NCI-H2081 treated with DMSO at 0.1 percent for 48 hours (cell line): ENCODE data around the gene FRMPD4.

Experiments
- DNase-seq: peaks from one replicate; lab custom pipeline; 2025; lab: John Stamatoyannopoulos, UW

FRMPD4 gene

GRCh38 chrX:12367254-12367653 lies 229.0 kb downstream of the FRMPD4 start:
- no peak for DNase-seq

- DNase-seq: no peak
Observed at GRCh38 chrX:12370497-12370986, 232.3 kb downstream of the FRMPD4 start.

DNA sequence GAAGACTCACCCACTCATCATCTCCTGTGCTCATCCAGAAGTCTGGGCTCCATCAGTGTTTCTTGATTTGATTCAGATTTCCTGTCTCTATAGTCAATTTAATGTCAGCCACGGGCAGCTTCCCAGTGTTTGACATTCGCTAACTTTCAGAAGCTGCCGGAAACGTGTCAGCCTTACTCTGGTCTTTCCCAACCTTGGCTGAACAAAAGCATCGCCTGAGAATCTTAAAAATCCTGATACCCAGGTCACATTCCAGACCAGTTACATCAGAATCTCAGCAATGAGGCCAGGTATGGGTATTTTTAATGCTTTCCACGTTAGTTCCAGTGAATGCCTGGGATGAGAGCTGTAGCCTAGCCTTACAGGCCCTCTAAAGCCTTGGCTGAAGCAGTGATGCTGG lies 233.8 kb downstream of the FRMPD4 start:
- no peak for DNase-seq

DNA sequence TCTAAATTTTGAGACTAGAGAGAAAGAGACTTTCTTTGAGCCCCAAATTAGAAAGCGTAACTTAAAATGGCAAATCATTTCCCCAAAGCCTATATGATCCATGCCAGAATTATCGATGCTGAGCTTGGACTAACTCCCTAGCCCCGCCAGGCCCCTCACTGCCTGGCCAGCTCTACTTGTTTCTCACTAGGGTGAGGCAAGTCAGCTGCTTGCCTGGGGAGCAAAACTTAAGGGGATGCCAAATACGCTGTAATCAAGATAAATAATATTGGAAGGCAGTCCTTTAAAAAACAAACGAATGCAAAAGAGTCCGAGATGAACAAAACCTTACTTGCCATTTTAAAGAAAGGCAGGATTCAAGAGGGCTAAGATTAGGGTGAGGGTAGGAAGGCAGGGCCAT lies 236.0 kb downstream of the FRMPD4 start:
- no peak for DNase-seq

GRCh38 chrX:12378253-12378652 lies 240.0 kb downstream of the FRMPD4 start:
- DNase-seq: no peak

DNA sequence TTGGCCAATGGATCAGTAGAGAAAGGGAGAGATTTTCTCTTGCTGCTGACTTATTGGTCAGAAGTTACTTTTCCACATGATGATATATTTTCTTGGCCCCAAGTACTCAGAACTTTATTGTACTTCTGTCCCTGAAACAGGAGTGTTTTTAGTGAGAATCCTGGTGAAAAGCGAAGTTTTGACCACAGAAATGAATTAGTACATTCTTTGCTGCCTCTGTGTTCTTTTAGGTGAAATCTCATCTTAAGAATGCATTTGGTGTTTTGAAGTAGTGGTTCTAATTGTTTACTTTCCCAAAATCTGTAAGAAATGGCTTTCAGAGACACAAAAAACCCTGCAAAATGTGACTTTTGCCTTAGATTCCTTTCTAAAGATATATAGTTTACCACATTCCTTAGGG lies 240.4 kb downstream of the FRMPD4 start:
- DNase-seq: no peak

DNA sequence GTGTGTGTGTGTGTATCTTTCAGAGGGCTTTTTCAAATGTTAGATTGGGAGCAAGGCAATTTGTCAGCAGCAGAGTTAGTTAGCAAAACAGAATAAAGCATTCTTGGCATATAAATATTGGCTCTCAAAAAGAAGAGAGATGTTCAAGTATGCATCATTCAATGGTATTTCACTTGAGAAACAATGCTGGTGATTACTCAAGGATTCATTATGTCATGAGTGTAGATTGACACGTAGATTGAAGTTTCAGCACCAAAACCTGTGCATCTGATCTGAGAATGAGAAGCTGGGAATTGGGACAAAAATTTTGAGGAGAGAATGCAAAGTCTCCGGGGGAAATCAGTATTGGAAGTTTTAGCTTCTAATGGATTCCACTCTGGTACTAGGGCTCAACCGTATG lies 241.4 kb downstream of the FRMPD4 start:
- no peak for DNase-seq

GRCh38 chrX:12383196-12383595 lies 244.9 kb downstream of the FRMPD4 start:
- DNase-seq: no peak

DNA sequence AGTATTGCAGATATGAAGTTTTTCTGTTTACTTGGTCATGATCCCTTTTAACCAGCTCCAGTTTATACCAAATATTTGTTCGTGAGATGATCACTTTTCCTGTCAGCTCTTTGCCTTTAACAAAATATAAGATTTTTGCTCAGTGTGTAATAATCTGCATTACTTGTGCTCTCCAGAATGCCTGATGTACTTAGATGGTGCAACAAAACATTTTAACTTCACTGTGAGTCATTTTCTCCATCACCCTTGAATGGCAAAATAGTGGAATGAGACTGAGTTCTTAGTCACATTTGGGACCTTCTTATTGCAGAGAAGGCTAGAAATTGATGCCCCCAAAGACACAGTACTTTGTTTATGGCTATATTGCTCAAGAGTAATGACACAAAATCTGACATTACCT lies 252.0 kb downstream of the FRMPD4 start:
- no peak for DNase-seq

DNA sequence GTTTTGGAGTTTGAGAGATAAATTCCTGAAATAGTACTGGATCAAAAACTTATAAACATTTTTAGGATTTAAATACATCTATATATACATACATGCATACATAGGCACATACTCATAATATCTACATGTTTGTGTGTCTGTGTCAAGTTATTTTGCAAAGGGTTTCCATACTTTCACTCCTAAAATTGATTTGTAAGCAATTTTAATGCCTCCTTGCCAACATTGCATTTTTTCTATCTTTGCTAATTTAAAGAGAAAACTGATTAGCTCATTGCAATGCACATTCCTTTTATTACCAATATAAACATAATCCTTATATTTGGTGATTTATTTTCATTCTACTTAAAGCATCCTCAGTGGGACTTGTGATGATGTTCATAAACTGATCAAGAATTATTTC lies 258.3 kb downstream of the FRMPD4 start:
- no peak for DNase-seq

- DNase-seq: no peak
Observed at GRCh38 chrX:12400218-12400617, 261.9 kb downstream of the FRMPD4 start.

- no peak for DNase-seq
Observed at GRCh38 chrX:12401252-12401651, 263.0 kb downstream of the FRMPD4 start.

DNA sequence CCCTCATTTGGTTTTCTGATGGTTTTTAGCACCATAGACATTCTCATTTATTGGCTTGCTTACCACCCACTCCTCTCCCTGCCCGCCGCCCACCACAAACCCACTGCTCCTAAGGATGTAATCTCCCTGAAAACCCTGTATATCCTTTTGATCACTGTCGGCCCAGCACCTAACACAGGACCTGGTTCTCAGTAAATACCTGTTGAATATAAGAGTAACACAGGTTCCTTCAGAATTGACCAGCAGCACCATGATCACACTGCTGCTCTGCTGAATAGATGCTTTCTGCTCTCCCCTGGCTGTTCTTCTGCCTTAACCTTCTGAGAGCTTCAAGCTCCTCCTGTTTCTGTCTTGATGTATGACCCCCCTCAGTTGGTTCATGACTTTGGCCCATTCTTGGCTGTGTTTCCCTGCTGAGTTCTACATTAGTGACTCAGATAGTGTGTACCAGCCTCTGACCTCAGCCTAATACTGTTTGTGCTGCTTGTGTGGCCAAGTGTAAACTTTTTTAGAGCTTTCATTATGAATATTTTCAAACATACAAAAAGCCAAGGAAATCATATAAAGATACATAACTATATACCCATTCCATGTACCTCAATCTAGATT lies 265.3 kb downstream of the FRMPD4 start:
- DNase-seq: no peak

DNA sequence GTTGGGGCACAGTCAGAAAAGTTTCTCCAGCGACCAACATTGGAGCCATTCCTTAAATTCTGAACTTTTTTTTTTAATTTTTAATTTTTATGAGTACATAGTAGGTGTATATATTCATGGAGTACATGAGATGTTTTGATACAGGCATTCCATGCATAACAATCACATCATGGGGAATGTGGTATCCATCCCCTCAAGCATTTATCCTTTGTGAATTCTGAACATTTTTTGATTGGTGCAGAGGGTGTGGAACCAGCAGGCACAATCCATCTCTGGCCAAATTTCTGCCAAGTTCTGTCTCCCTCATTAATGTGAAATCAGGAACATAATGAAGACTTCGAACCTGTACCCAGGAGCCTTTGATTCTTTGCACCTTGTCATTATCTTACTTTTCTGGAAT lies 267.0 kb downstream of the FRMPD4 start:
- DNase-seq: no peak

- DNase-seq: no peak
Observed at GRCh38 chrX:12410523-12410922, 272.2 kb downstream of the FRMPD4 start.

GRCh38 chrX:12411831-12412230 lies 273.6 kb downstream of the FRMPD4 start:
- no peak for DNase-seq

- DNase-seq: no peak
Observed at GRCh38 chrX:12412561-12412960, 274.3 kb downstream of the FRMPD4 start.

- no peak for DNase-seq
Observed at GRCh38 chrX:12419591-12419990, 281.3 kb downstream of the FRMPD4 start.

DNA sequence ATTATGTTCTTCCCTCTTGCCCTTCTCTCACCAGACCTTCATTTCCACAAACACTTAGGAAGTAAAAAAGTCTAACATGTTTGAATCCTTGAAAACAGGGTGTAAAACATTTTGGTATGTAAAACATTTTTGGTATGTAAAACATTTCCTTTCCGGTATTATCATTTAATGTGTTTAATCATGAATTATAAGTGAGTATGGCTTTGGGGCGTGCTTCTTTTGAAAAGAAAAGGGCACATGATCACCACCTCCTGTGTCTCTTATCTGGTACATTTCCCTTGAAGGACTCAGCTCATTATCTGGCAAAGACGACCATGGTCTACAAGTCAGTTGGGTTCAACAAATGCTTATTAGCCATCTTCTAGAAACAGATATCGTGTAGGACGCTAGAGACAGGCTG lies 283.6 kb downstream of the FRMPD4 start:
- no peak for DNase-seq

DNA sequence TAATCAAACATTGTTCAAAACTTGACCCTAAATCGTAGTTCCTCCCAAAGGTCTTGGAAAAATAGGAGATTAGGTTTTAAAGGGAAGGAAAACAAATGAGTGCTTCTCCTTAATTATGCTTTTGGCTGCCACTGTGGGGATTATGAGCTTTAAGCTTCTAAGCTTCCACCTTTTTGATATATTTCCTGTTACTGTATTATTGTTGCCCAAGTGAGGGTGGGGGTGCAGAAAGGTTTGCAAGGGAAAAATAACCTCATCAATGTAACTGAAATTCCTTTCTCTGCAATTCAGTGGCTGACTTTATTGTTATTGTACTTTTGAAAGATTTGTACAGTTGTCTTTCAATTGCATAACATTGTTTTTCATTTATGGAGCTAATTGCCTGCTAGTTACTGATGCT lies 285.1 kb downstream of the FRMPD4 start:
- DNase-seq: no peak

- DNase-seq: no peak
Observed at GRCh38 chrX:12425496-12425895, 287.2 kb downstream of the FRMPD4 start.

DNA sequence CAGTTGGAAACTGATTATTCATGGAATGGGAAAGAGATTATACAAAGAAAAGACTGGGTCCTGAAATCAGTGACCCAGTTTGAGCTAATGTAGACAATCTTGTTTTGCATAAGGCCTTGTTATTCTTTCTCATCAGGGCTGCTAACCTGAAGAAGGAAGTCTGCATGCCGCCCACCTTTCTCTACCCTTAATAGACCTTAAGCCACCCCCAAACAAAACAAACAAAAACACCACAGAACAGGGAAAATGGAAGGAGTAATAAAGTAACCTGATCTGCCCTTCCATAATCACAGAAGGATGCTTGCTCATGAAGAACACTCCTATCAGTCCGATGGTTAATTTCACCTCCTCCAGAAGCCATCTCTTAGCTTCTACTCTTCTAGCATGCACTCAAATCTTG lies 288.1 kb downstream of the FRMPD4 start:
- no peak for DNase-seq

DNA sequence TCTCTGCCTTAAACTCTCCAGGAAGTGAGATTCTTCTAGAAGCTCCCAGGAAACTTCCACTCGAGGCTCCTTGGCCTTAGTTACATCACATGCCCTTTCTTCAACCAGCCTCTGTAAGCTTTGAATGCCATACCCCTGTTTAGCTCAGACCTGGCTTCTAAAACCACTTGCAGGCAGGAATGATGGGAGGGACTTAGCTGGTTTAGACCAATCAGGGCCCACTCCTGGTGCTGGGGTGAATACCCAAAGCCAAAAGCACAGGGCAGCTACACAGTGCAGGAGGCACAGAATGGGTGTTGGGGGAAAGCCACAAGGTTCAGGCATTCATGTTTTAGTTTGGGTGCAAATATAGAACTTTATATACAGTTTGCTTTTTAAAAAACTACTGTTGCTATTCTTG lies 296.2 kb downstream of the FRMPD4 start:
- DNase-seq: no peak

GRCh38 chrX:12439416-12439815 lies 301.1 kb downstream of the FRMPD4 start:
- no peak for DNase-seq

DNA sequence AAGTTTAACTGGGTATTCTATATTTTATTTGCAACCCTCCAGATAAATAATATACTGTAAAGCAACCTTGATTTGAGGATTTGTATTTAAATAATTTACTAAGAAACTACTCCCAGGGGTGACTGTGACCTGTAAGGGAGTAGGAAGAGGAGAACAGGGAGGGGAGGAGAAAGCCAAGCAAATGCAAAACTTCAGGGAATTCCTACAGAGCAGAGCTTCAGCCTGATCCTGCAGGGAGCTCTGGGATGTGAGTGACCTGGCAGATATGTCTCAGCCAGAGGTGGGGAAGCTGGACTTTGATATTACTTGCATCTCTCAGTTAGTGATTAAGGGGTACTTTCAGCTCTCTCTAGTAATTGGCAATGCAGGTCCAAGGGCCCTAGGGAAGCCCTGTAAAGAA lies 302.0 kb downstream of the FRMPD4 start:
- no peak for DNase-seq
